ENCODE results near the gene NPIPB4.
"Not testable (repeated sequence)": the region's sequence is repeated elsewhere in the genome, so short reads cannot be mapped to it uniquely, and the experiment has no call there.

NPIPB4 gene

DNA sequence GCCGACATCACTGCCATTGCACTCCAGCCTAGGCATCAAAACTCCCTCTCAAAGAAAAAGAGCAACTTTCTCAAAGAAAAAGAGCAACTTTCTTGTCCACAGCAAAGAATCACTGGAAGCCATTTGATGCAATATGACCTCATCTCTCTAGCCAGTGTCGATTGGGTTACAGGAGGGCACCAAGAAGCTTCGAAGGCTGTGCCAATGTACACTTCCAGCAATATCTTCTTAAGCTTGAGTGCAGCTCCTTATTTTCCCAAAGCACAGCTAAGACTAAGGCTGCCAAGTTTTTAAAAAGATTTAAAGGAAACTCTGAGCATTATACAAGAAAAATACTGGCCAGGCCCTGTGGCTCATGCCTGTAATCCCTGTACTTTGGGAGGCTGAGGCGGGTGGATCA is 32.0 kb downstream of the NPIPB4 start:
- TF ChIP-seq FEZF1 (tag by site-specific recombination; IDR thresholded peaks at IDR 0.05): peak; percentile 59; the same call in 1 of the 2 replicates
- H3K27ac ChIP-seq (ENCODE audit: extremely low read depth, low read depth, low read length); CTCF ChIA-PET; H3K4me1 ChIP-seq (ENCODE audit: control insufficient read depth, insufficient read depth, low read length); H3K4me3 ChIP-seq (ENCODE audit: low read depth, low read length); POLR2A ChIA-PET; H3K36me3 ChIP-seq (ENCODE audit: control insufficient read depth in 2 of 2, insufficient read depth in 1 of 2, low read length in 2 of 2); H3K9me3 ChIP-seq (ENCODE audit: control insufficient read depth, insufficient read depth, low read depth, low read length): not testable (repeated sequence)

DNA sequence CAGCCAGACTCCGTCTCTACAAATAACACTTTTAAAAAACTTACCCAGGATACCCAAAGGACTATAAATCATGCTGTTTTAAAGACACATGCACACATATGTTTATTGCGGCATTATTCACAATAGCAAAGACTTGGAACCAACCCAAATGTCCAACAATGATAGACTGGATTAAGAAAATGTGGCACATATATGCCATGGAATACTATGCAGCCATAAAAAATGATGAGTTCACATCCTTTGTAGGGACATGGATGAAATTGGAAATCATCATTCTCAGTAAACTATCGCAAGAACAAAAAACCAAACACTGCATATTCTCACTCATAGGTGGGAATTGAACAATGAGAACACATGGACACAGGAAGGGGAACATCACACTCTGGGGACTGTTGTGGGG is 34.3 kb downstream of the NPIPB4 start:
- CTCF ChIA-PET; H3K4me1 ChIP-seq (ENCODE audit: control insufficient read depth, insufficient read depth, low read length); POLR2A ChIA-PET; H3K4me3 ChIP-seq (ENCODE audit: low read depth, low read length); H3K36me3 ChIP-seq (ENCODE audit: control insufficient read depth in 2 of 2, insufficient read depth in 1 of 2, low read length in 2 of 2); H3K27ac ChIP-seq (ENCODE audit: extremely low read depth, low read depth, low read length); H3K9me3 ChIP-seq (ENCODE audit: control insufficient read depth, insufficient read depth, low read depth, low read length): not testable (repeated sequence)
- peak; percentile 95 for TF ChIP-seq ZNF146 (tag by site-specific recombination; IDR thresholded peaks at IDR 0.05)
- TF ChIP-seq, protein P1, sequence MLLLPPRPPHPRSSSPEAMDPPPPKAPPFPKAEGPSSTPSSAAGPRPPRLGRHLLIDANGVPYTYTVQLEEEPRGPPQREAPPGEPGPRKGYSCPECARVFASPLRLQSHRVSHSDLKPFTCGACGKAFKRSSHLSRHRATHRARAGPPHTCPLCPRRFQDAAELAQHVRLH (tag by site-specific recombination; IDR thresholded peaks at IDR 0.05): peak; percentile 43; the same call in 1 of the 2 replicates

DNA sequence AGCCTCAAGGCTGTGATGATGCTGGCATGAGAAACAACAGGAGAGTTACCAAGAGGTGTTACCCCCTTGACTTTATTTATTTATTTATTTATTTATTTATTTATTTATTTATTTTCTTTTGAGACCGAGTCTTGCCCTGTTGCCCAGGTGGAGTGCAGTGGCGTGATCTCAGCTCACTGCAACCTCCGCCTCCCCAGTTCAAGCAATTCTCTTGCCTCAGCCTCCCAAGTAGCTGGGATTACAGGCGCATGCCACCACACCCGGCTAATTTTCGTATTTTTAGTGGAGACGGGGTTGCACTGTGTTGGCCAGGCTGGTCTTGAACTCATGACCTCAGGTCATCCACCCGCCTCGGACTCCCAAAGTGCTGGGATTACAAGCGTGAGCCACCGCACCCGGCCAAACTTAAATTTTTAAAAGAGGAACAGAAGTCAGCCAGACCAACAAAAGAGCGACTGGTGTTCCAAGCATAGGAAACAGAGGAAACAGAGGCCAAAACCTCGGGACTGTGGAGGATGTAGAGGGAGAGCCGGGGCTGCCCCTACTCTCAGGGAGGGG is 36.6 kb downstream of the NPIPB4 start:
- H3K36me3 ChIP-seq (ENCODE audit: control insufficient read depth in 2 of 2, insufficient read depth in 1 of 2, low read length in 2 of 2); POLR2A ChIA-PET; H3K4me1 ChIP-seq (ENCODE audit: control insufficient read depth, insufficient read depth, low read length); H3K9me3 ChIP-seq (ENCODE audit: control insufficient read depth, insufficient read depth, low read depth, low read length); H3K27ac ChIP-seq (ENCODE audit: extremely low read depth, low read depth, low read length): not testable (repeated sequence)
- CTCF ChIA-PET: interaction anchor here (0.7 kb wide), 1 partner anchor 117 kb away, joined by 4 read pairs; no protein-coding TSS in a partner anchor
- H3K4me3 ChIP-seq (ENCODE audit: low read depth, low read length): peak overlapping the region; percentile 70
- peak; percentile 95 for TF ChIP-seq ZNF558 (tag by site-specific recombination; IDR thresholded peaks at IDR 0.05)
- TF ChIP-seq, protein P2, sequence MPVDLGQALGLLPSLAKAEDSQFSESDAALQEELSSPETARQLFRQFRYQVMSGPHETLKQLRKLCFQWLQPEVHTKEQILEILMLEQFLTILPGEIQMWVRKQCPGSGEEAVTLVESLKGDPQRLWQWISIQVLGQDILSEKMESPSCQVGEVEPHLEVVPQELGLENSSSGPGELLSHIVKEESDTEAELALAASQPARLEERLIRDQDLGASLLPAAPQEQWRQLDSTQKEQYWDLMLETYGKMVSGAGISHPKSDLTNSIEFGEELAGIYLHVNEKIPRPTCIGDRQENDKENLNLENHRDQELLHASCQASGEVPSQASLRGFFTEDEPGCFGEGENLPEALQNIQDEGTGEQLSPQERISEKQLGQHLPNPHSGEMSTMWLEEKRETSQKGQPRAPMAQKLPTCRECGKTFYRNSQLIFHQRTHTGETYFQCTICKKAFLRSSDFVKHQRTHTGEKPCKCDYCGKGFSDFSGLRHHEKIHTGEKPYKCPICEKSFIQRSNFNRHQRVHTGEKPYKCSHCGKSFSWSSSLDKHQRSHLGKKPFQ (tag by site-specific recombination; IDR thresholded peaks at IDR 0.05): peak; percentile 62
- peak; percentile 20; the same call in 1 of the 2 replicates for TF ChIP-seq WT1 (tag by site-specific recombination; IDR thresholded peaks at IDR 0.05)
- TF ChIP-seq ZNF654 (tag by site-specific recombination; IDR thresholded peaks at IDR 0.05; ENCODE audit: low read depth): peak; percentile 70
- peak; percentile 92 for TF ChIP-seq ZNF530 (tag by site-specific recombination; IDR thresholded peaks at IDR 0.05; ENCODE audit: low read depth)
- TF ChIP-seq, protein P3, sequence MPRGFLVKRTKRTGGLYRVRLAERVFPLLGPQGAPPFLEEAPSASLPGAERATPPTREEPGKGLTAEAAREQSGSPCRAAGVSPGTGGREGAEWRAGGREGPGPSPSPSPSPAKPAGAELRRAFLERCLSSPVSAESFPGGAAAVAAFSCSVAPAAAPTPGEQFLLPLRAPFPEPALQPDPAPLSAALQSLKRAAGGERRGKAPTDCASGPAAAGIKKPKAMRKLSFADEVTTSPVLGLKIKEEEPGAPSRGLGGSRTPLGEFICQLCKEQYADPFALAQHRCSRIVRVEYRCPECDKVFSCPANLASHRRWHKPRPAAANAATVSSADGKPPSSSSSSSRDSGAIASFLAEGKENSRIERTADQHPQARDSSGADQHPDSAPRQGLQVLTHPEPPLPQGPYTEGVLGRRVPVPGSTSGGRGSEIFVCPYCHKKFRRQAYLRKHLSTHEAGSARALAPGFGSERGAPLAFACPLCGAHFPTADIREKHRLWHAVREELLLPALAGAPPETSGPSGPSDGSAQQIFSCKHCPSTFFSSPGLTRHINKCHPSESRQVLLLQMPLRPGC (tag by site-specific recombination; IDR thresholded peaks at IDR 0.05): peak; percentile 35; the same call in 1 of the 2 replicates
- 0 out of 2 replicates have a peak, but pooled peaks have one; percentile 21 for TF ChIP-seq ZNF785 (tag by site-specific recombination; IDR thresholded peaks at IDR 0.05)
- peak; percentile 64 for TF ChIP-seq ZNF629 (tag by site-specific recombination; IDR thresholded peaks at IDR 0.05)
- TF ChIP-seq ZNF664 (tag by site-specific recombination; IDR thresholded peaks at IDR 0.05): peak; percentile 97
- TF ChIP-seq ZNF529 (tag by site-specific recombination; IDR thresholded peaks at IDR 0.05; ENCODE audit: insufficient replicate concordance): peak; percentile 68
- TF ChIP-seq ZNF555 (tag by site-specific recombination; conservative IDR thresholded peaks at IDR 0.05): peak; percentile 98
- TF ChIP-seq KLF7 (tag by site-specific recombination; IDR thresholded peaks at IDR 0.05; ENCODE audit: borderline replicate concordance): peak; percentile 59; the same call in 1 of the 2 replicates
- peak; percentile 99 for TF ChIP-seq ZNF433 (tag by site-specific recombination; IDR thresholded peaks at IDR 0.05; ENCODE audit: low read depth)
- 0 out of 2 replicates have a peak, but pooled peaks have one; percentile 6 for TF ChIP-seq OSR2 (tag by site-specific recombination; IDR thresholded peaks at IDR 0.05)
- TF ChIP-seq ZNF514 (tag by site-specific recombination; IDR thresholded peaks at IDR 0.05): peak; percentile 98; the same call in 1 of the 2 replicates
- peak; percentile 99 for TF ChIP-seq ZNF394 (tag by site-specific recombination; IDR thresholded peaks at IDR 0.05; ENCODE audit: borderline replicate concordance)
- TF ChIP-seq ZNF214 (tag by site-specific recombination; IDR thresholded peaks at IDR 0.05; ENCODE audit: borderline replicate concordance): peak; percentile 38; the same call in 1 of the 2 replicates
- peak; percentile 99 for TF ChIP-seq ZNF292 (tag by site-specific recombination; IDR thresholded peaks at IDR 0.05; ENCODE audit: borderline replicate concordance, low read depth)
- TF ChIP-seq RBAK (tag by site-specific recombination; IDR thresholded peaks at IDR 0.05): peak; percentile 93
- peak; percentile 79; the same call in 1 of the 2 replicates for TF ChIP-seq ZNF302 (tag by site-specific recombination; IDR thresholded peaks at IDR 0.05; ENCODE audit: low read depth)
- TF ChIP-seq ZNF623 (tag by site-specific recombination; IDR thresholded peaks at IDR 0.05): peak; percentile 92
- 0 out of 2 replicates have a peak, but pooled peaks have one; percentile 55 for TF ChIP-seq ZNF23 (tag by site-specific recombination; IDR thresholded peaks at IDR 0.05; ENCODE audit: borderline replicate concordance)
- TF ChIP-seq ZNF426 (tag by site-specific recombination; IDR thresholded peaks at IDR 0.05): peak; percentile 100
- TF ChIP-seq ZNF366 (tag by site-specific recombination; conservative IDR thresholded peaks at IDR 0.05): 0 out of 2 replicates have a peak, but pooled peaks have one; percentile 18
- TF ChIP-seq ZNF354C (tag by site-specific recombination; IDR thresholded peaks at IDR 0.05; ENCODE audit: borderline replicate concordance, low read depth): peak; percentile 97
- TF ChIP-seq ZNF610 (tag by site-specific recombination; IDR thresholded peaks at IDR 0.05; ENCODE audit: borderline replicate concordance): 0 out of 2 replicates have a peak, but pooled peaks have one; percentile 33

Data from HEK293 (cell line).